GM18870 (cell line): ENCODE data around the gene ACHE.
A peak's percentile ranks its signal among the peaks of the same experiment; 100 is the strongest.

Source experiments
- ATAC-seq: cut with Tn5 transposase; IDR thresholded peaks from one replicate; pipeline ENCODE4 v1.9.1; 2021; ENCODE audit warnings: moderate library complexity; ENCODE audit not compliant: unreplicated experiment

The ACHE gene

GRCh38 chr7:100897772-100898454, 2.2 kb upstream of the ACHE start:
- no peak for ATAC-seq

GRCh38 chr7:100896732-100897608, 1.3 kb upstream of the ACHE start:
- ATAC-seq = no peak

GRCh38 chr7:100895956-100896731, 456 bp upstream of the ACHE start:
- no peak for ATAC-seq

- ATAC-seq = no peak
These were observed 608 bp downstream of the ACHE start for GRCh38 chr7:100894860-100895700.

GRCh38 chr7:100893910-100894721, 1.6 kb downstream of the ACHE start:
- ATAC-seq = no peak

GRCh38 chr7:100893318-100893895, 2.3 kb downstream of the ACHE start:
- ATAC-seq = no peak

GRCh38 chr7:100892364-100893317, 3.0 kb downstream of the ACHE start:
- ATAC-seq = no peak

- no peak for ATAC-seq
These were observed 4.0 kb downstream of the ACHE start for GRCh38 chr7:100891568-100892247.

- ATAC-seq = no peak
These were observed 4.8 kb downstream of the ACHE start for GRCh38 chr7:100890653-100891567.

- no peak for ATAC-seq
These were observed 6.5 kb downstream of the ACHE start, which contains the start of gene UFSP1 for GRCh38 chr7:100888988-100889750. TSS of gene UFSP1 (minus strand) at chr7:100889715. CDS start at chr7:100889271, 444 bp downstream.

- ATAC-seq = no peak
These were observed 7.2 kb downstream of the ACHE start for GRCh38 chr7:100888291-100888987.

GRCh38 chr7:100887516-100888290, 8.0 kb downstream of the ACHE start:
- ATAC-seq = peak; percentile 42

- ATAC-seq = no peak
These were observed 8.7 kb downstream of the ACHE start for GRCh38 chr7:100886936-100887515.
